DOHH2 (cell line): Measurements from ENCODE around the gene AK8.

Experiments
- H3F3A ChIP-seq: fragments of 200-600 bp; sonication (generic), shearing (Covaris generic); 2 replicates; pipeline ENCODE4 v1.6.0; 2016; ENCODE audit warnings: antibody characterized with exemption, mild to moderate bottlenecking; ENCODE audit not compliant: control insufficient read depth, insufficient read depth
- H3K27ac ChIP-seq: fragments of 200-600 bp; sonication (generic); 2 replicates; pipeline ENCODE4 v1.5.1; 2014; ENCODE audit warnings: low read depth, mild to moderate bottlenecking, low read length, moderate library complexity
- H3K27me3 ChIP-seq: fragments of 200-600 bp; sonication (generic); 2 replicates; pipeline ENCODE4 v1.6.1; 2014; ENCODE audit warnings: mild to moderate bottlenecking, low read length, mixed read lengths; ENCODE audit not compliant: control insufficient read depth
- H3K36me3 ChIP-seq: fragments of 200-600 bp; sonication (generic); 2 replicates; pipeline ENCODE4 v1.6.1; 2014; ENCODE audit warnings: mild to moderate bottlenecking, low read length, moderate library complexity, mixed read lengths; ENCODE audit not compliant: control insufficient read depth
- H3K4me1 ChIP-seq: fragments of 200-600 bp; sonication (generic); 2 replicates; pipeline ENCODE4 v1.6.1; 2014; ENCODE audit warnings: mild to moderate bottlenecking, low read length, mixed read lengths; ENCODE audit not compliant: control insufficient read depth
- H3K4me2 ChIP-seq: fragments of 200-600 bp; sonication (generic); 2 replicates; pipeline ENCODE4 v1.6.0; 2014; ENCODE audit warnings: mild to moderate bottlenecking, low read length, moderate library complexity
- H3K4me3 ChIP-seq: fragments of 200-600 bp; sonication (generic); 2 replicates; pipeline ENCODE4 v1.5.1; 2014; ENCODE audit warnings: mild to moderate bottlenecking, low read length, mixed read lengths
- H3K79me2 ChIP-seq: fragments of 200-600 bp; sonication (generic); 2 replicates; pipeline ENCODE4 v1.6.1; 2014; ENCODE audit warnings: mild to moderate bottlenecking, low read length, mixed read lengths; ENCODE audit not compliant: control insufficient read depth
- H3K9me2 ChIP-seq: fragments of 200-600 bp; sonication (generic); replicated peaks from 2 replicates; pipeline ENCODE4 v1.6.1; 2014; ENCODE audit warnings: mild to moderate bottlenecking, low read length, mixed read lengths; ENCODE audit not compliant: control insufficient read depth
- H3K9me3 ChIP-seq: fragments of 200-600 bp; sonication (generic); 2 replicates; pipeline ENCODE4 v1.6.1; 2014; ENCODE audit warnings: antibody characterized with exemption, low read length, mixed read lengths; ENCODE audit not compliant: control insufficient read depth, insufficient read depth
- H4K20me1 ChIP-seq: fragments of 200-600 bp; sonication (generic); 2 replicates; pipeline ENCODE4 v1.6.0; 2014; ENCODE audit warnings: low read depth, mild to moderate bottlenecking, antibody characterized with exemption, low read length, moderate library complexity; ENCODE audit not compliant: control insufficient read depth, insufficient read depth
- CTCF ChIP-seq: fragments of 200-600 bp; sonication (generic); IDR thresholded peaks from one replicate; pipeline ENCODE4 v1.5.1; 2014; ENCODE audit warnings: antibody characterized with exemption, mild to moderate bottlenecking, low read depth, low read length; ENCODE audit not compliant: poor library complexity, severe bottlenecking
- EZH2phosphoT487 ChIP-seq: fragments of 200-600 bp; sonication (generic); IDR thresholded peaks from 2 replicates; pipeline ENCODE4 v1.6.1; 2017; ENCODE audit warnings: borderline replicate concordance, mild to moderate bottlenecking, antibody characterized with exemption, low read length, moderate library complexity, mixed read lengths

The AK8 gene

DNA sequence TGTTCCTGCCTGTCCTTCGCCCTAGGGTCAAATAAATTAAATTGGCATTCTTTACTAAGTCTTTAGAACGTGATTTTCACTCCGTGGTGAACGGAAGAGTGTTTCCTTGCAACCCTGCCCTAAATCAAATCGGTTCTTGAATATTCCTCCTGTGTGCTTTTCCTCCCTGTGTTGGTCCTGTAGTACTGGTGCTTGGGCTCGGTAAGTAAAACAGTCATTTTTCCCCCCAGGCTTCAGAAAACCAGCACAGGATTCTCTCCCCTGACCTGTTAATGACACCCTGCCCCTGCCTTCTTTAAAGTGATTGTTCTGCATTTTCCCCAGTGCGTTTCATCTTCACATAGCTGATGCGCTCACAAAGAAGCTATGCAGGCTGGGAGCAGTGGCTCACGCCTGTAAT, 96.0 kb downstream of the AK8 start:
- Histone ChIP-seq H3K4me2 (no peak overlapping the region), H3K79me2 (no peaks in the 10 kb centered on the region), H3K9me3 (no peaks in the 10 kb centered on the region), H3F3A (peaks cover 3% of the 10 kb centered on the region; the same call in 1 of the 2 replicates), H3K4me3 (no peak overlapping the region), H3K36me3 (no peaks in the 10 kb centered on the region), H3K4me1 (peaks cover 8% of the 10 kb centered on the region), H3K27ac (no peak overlapping the region), H4K20me1 (no peaks in the 10 kb centered on the region), H3K9me2 (no peaks in the 10 kb centered on the region), H3K27me3 (peaks cover 12% of the 10 kb centered on the region)
- TF ChIP-seq CTCF = no peak
- TF ChIP-seq EZH2phosphoT487 = no peak

GRCh38 chr9:132780230-132781007, 97.7 kb downstream of the AK8 start:
- Histone ChIP-seq H3K4me3 (no peak overlapping the region), H3K9me3 (no peaks in the 10 kb centered on the region), H3K36me3 (no peaks in the 10 kb centered on the region), H3K27ac (no peak overlapping the region), H3F3A (no peaks in the 10 kb centered on the region), H3K4me2 (no peak overlapping the region), H4K20me1 (no peaks in the 10 kb centered on the region), H3K27me3 (peaks cover 12% of the 10 kb centered on the region), H3K79me2 (no peaks in the 10 kb centered on the region), H3K9me2 (no peaks in the 10 kb centered on the region), H3K4me1 (peaks cover 3% of the 10 kb centered on the region; the same call in 1 of the 2 replicates)
- TF ChIP-seq CTCF (no peak), EZH2phosphoT487 (no peak)

DNA sequence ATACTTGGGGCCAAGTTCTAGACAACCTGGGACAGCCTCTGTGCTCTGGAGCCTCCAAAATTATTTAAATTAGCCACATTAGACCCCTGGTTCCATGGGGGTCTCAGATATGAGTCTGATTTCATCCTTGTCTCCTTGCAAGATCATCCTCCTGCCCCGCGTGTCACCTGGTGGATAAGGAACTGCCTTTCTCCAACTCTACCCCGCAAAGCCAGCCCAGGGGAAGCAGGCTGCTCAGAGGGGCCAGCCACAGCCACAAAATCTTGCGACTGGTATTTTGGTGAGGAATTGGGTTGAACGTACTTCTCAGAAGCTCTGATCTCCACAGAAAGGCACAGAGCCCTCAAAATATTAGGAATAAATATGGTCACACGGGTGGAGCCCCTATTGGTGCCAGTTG, 101.2 kb downstream of the AK8 start:
- H4K20me1 ChIP-seq = no peaks in the 10 kb centered on the region
- no peaks in the 10 kb centered on the region for H3K9me3 ChIP-seq
- H3K36me3 ChIP-seq = no peaks in the 10 kb centered on the region
- H3K4me3 ChIP-seq = no peak overlapping the region
- H3K4me1 ChIP-seq = no peaks in the 10 kb centered on the region
- H3K9me2 ChIP-seq = no peaks in the 10 kb centered on the region
- H3K27me3 ChIP-seq = peaks cover 12% of the 10 kb centered on the region
- no peak overlapping the region for H3K27ac ChIP-seq
- TF ChIP-seq CTCF (no peak), EZH2phosphoT487 (no peak)
- no peaks in the 10 kb centered on the region for H3K79me2 ChIP-seq
- H3F3A ChIP-seq = no peaks in the 10 kb centered on the region
- no peak overlapping the region for H3K4me2 ChIP-seq
